ENCODE data around the gene ARHGAP32.
"Not testable (repeated sequence)": the region's sequence is repeated elsewhere in the genome, so short reads cannot be mapped to it uniquely, and the experiment has no call there.

Gene ARHGAP32

DNA sequence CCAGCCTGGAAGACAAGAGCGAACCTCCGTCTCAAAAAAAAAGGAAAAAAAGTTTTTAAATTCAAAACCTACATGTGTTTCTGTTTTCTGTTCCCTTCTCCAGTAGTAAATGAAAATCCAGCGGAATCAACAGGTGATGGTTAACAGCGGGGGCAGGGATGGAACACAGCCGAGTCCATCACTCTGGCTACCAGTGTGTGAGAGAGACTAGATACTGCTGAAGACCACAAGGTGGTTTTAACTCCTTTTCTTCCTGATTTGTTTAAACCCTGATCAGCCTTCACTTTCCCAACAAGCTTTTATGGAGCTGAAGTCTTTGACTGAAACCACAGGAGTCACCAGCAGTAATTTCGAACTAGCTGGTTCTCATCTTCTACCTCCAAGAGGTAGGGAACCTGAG is 3.6 kb upstream of the ARHGAP32 start:
- no peak for DNase-seq

DNA sequence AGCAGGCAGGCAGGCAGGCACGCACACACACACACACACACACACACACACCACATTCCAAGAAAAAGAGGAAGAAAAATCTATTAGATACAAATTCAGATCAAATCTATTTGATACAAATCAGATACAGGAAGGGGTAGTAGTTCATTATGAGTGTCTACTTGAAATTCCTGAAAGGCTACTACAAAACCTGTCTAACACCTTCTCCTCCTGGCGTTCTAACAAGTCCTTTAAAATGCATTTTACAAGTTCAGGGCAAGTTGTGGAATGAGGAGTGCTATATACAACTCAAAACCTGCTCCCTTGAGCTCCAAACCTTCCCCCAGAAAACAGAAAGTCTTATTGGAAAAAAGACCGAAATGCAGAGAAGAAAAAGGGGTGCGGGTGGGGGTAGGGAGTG is 476 bp downstream of the ARHGAP32 start:
- DNase-seq = no peak

- DNase-seq = no peak
Observed at GRCh38 chr11:129190087-129190486, 2.0 kb downstream of the ARHGAP32 start.

GRCh38 chr11:129189646-129190045 is 2.5 kb downstream of the ARHGAP32 start:
- no peak for DNase-seq

DNA sequence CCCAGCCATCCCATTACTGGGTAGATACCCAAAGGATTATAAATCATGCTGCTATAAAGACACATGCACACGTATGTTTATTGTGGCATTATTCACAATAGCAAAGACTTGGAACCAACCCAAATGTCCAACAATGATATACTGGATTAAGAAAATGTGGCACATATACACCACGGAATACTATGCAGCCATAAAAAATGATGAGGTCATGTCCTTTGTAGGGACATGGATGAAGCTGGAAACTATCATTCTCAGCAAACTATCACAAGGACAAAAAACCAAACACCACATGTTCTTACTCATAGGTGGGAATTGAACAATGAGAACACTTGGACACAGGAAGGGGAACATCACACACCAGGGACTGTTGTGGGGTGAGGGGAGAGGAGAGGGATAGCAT is 7.0 kb downstream of the ARHGAP32 start:
- DNase-seq = not testable (repeated sequence)

DNA sequence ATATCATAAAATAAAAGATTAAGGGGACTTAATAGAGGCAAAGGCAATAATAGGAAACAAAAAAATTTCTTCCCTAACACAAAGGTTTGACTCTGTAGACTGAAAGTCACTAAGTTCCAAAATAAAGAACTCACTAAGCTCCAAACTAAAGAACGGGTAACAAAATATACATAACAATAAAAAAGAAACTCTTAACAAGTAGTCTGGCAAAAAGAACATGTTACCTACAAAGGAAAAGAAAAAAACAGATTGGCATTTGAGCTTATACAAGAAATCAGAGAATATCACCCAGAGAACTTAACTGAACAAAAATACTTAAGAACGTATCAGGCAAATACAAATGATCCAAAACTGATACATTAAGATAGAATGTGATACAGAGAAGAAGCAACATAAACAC is 7.5 kb downstream of the ARHGAP32 start:
- DNase-seq = no peak

GRCh38 chr11:129167315-129167714 is 24.8 kb downstream of the ARHGAP32 start:
- no peak for DNase-seq

DNA sequence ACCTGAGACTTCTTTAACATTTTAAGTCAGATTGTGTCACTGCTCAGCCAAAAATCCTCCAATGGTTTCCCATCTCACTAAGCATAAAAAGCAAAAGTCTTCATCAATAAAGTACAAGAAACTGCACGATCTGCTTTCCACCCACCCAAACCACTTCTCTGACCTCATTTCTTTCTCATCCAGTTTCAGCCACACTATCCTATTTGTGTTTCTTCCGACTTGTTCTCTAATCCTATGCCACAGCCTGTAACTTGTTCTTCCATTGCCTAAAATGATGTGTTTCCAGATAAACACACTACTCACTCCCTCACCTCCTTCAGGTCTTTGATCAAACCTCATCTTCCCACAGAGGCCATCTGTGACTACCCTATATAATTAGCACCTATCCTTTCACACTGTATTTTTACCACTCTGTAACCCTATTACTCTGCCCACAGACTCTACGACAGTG is 28.4 kb downstream of the ARHGAP32 start:
- DNase-seq = no peak

DNA sequence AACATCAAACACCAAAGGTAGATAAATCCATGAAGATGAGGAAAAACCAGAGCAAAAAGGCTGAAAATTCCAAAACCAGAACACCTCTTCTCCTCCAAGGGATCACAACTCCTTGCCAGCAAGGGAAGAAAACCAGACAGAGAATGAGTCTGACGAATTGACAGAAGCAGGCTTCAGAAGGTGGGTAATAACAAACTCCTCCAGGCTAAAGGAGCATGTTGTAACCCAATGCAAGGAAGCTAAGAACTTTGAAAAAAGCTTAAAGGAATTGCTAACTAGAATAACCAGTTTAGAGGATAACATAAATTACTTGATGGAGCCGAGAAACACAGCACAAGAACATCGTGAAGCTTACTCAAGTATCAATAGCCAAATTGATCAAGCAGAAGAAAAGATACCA is 35.0 kb downstream of the ARHGAP32 start:
- DNase-seq = not testable (repeated sequence)

- DNase-seq = no peak
Observed at GRCh38 chr11:129155745-129156144, 36.4 kb downstream of the ARHGAP32 start.

GRCh38 chr11:129148487-129148886 is 43.6 kb downstream of the ARHGAP32 start:
- DNase-seq = no peak

DNA sequence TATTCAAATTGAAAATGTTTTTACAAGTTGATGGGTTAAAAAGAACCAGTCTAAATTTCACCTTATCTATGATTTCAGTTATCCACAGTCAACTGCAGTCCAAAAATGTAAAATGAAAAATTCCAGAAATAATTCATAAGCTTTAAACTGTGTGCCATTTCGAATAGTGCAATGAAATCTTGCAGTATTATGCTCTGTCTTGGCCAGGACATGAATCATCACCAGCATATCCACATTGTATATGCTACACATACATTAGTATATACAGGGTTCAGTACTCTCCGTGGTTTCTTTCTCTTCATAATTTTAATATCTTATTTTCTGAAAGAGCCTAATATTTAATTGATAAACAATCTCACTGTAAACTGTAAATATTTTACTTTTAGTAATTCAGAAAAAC is 45.9 kb downstream of the ARHGAP32 start:
- no peak for DNase-seq

DNA sequence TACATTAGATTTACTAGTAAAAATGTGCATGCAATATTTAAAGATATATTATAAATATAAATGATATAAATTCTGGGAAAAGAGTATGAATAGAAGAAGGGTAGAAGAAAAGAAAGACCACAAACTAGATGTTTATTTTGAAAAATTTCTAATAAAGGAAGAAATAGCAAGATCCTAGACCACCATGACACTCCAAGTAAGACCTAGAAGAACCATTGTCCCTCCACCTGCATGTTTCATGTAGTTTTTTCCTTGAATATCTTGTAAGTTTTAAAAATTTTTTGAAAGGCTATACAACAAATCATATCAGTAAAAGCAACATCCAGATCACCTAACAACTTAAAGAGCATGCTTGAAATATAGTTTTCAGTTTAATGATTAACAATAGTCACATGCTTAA is 46.8 kb downstream of the ARHGAP32 start:
- DNase-seq = no peak

DNA sequence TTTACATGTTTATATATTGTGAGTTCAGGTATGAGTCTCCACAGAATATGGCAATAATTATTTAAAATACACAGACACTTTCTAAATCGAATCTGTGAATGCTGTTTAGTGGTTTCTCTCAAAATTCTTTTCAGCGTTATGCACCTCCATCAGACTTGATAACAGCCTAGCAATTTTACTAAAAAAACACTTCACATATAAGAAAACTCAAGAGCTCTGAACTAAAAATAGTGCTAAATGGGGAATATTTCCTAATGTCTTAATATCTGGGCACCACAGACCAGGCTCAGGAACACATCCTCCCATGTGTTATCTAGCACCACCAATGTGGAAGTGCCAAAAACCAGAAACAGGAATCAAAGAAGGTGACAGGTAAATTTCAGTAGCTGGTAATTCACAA is 47.9 kb downstream of the ARHGAP32 start:
- no peak for DNase-seq

DNA sequence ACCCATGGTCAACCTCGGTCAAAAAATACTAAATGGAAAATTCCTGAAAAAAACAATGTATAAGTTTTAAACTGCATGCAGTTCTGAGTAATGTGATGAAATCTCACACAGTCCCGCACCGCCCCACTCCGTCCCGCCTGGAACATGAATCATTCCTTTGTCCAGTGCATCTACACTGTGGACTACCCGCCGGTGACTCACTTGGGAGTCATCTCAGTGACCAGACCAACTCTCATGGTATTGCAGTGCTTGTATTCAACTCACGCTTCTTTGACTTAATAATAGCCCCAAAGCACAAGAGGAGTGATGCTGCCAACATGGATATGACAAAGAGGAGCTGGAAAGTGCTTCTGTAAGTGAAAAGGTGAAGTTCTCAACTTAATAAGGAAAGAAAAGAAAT is 48.8 kb downstream of the ARHGAP32 start:
- no peak for DNase-seq

GRCh38 chr11:129141748-129142523 is 50.2 kb downstream of the ARHGAP32 start:
- DNase-seq = no peak

- no peak for DNase-seq
Observed at GRCh38 chr11:129131316-129131715, 60.8 kb downstream of the ARHGAP32 start.

GRCh38 chr11:129128881-129129620 is 63.1 kb downstream of the ARHGAP32 start:
- DNase-seq = not testable (repeated sequence)

DNA sequence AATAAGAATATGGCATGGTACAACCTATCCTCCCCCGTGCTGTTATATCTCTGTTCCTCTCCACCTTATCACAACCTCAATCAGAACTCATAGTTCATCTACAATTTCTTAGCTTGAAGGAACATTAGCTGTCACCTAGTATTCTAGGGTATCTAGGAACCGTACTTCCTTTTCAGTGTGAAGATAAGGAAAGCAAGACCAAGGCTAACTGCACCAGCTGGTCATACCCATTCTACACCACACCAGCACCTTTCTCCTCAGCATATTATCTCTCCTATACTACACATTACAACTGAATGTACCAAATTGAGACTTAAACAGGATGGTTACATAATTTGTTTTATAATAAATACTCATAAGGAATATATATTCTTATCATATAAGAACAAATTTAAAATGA is 73.1 kb downstream of the ARHGAP32 start:
- DNase-seq = no peak

GRCh38 chr11:129117595-129118350 is 74.4 kb downstream of the ARHGAP32 start:
- DNase-seq = peak; percentile 41

DNA sequence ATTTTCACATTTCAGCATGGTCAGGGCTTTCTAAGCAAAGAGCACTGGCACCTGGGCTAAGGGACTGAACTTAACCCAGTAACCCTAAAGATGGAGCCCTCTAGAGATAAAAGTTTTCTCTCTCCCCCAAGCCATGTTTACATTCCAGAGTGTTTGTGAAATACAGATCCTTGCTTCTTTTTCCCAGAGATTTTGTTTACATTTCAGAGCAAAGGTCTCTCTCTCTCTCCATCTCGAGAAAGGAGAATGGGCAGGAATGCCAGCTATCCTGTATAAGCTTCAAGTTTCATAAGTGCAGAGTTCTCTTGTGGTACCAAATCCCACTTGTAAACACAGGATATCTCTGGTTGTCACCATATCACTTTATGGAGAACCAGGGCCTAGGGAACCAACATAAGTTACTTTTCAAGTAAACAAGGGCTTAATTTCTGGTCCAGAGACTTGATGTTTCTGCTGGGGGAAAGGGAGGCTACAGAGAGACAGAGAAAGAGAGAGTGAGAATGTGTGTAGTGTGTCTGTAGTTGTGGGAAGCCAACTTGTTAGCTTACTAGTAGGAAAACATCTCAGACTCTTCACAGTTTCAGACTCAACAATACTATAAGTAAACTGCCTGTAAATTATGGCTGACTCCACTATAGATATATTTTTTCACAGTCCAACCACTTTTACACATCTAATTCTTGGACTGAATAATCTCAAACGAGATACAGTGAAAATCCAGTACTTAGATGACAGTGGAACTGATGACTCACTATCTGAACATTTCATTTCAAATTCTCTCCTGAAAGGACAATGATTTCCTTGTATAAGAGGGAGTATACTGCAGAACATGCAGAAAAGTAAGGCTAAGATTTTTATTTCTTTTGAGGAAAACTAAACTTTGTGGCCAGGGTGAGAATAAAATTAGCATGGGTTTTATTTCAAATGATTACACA is 76.2 kb downstream of the ARHGAP32 start:
- no peak for DNase-seq

DNA sequence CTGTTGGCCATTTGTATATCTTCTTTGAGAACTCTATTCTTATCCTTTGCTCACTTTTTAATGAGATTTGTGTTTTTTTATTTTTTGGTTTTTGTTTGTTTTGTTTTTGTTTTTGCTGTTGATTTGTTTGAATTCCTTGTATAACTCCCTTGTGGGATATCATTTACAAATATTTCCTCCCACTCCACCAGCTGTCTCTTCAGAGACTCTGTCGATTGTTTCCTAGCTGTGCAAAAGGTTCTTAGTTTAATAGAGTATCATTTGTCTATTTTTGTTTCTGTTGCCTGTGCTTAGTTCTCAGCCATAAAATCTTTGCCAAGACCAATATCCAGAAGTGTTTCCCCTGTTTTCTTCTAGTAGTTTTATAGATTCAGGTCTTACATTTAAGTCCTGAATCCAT is 82.4 kb downstream of the ARHGAP32 start:
- no peak for DNase-seq
